Heart left ventricle (tissue), 13 donors: ENCODE measurements around the gene ABCC11.

Source experiments
- CTCF ChIP-seq, 12 donors: fragments of 200-600 bp; sonication (generic) in 4 of 12; IDR thresholded peaks; one replicate each; pipeline versions ENCODE4 v1.5.0 to v1.8.0; 2018 to 2022; ENCODE audit warnings: antibody characterized with exemption in 12 of 12, mild to moderate bottlenecking in 5 of 12
- POLR2A ChIP-seq, 2 donors: fragments of 450-650 bp; IDR thresholded peaks; one replicate each; pipeline ENCODE4 v1.6.1; 2017; ENCODE audit warnings: antibody characterized with exemption in 2 of 2, mild to moderate bottlenecking in 2 of 2, moderate library complexity in 2 of 2
- donor health status: ischemic (EF 13 %, LVEDD 7.1; RV severe dilation, severe dysfunction).
- donor health status: DM: no; HTN: yes; CAD: no.
- donor health status: DM: no; HTN: no; CAD: no.
- donor health status: ischemic (EF 25% LVEDD 6.9; RV normal size, moderate dysfunction).
- donor health status: ischemic (EF 25% LVEDD 5.7; RV mildly dilated, moderate dysfunction).
- donor health status: ischemic (EF 35%, LVEDD 5.7; RV mildly dilated, moderate dysfunction).
- donor health status: nonischemic (EF 11% LVEDD 7.7; RV severe dilation, severe dysfunction).
- donor health status: DM: yes; HTN: yes; CAD: no.
- donor health status: PGD.
- donor health status: ischemic (EF 29% LVEDD 5.4; RV normal size, mild dysfunction).
- donor health status: nonischemic (EF 23%, LVEDD 6.1; RV moderate dilation, normal function).

GRCh38 chr16:48250520-48251278 is 3.4 kb upstream of the ABCC11 start:
- TF ChIP-seq CTCF (IDR thresholded peaks at IDR 0.05) (no peak), POLR2A (IDR thresholded peaks at IDR 0.05) (no peak)
